Frontal cortex (tissue), 4 donors: ENCODE data around the gene INSRR. TPM values are rescaled to one million over a fixed set of nuclear protein-coding genes. Genes with fewer than 3 reads are reported as not detected.

Source experiments
- DNase-seq, 2 donors: peaks; one replicate each; pipeline ENCODE4 v3.0.0; 2012; ENCODE audit warnings: low spot score in 2 of 2
- FAIRE-seq: peaks from 2 replicates; lab custom pipeline; 2012; peaks lifted over from hg19 to GRCh38; lab: Jason Lieb, UNC
- total RNA-seq: library from RNA; depleted of rRNA; stranded (reverse); fragments of >200 nt; gene quantifications from one replicate; pipeline ENCODE4 v1.2.3, GENCODE V29; 2014
- donor health status: control.
- donor health status: control.
- donor health status: control.

The INSRR gene
- total RNA-seq, 1 donor from 2014 or later, result under 0.01 TPM

- no peak for FAIRE-seq
- DNase-seq, result no peak
Measured at GRCh38 chr1:156840186-156840897, 18.6 kb downstream of the INSRR start.

GRCh38 chr1:156839426-156840109, 19.3 kb downstream of the INSRR start:
- FAIRE-seq (no peak), DNase-seq (no peak)

DNA sequence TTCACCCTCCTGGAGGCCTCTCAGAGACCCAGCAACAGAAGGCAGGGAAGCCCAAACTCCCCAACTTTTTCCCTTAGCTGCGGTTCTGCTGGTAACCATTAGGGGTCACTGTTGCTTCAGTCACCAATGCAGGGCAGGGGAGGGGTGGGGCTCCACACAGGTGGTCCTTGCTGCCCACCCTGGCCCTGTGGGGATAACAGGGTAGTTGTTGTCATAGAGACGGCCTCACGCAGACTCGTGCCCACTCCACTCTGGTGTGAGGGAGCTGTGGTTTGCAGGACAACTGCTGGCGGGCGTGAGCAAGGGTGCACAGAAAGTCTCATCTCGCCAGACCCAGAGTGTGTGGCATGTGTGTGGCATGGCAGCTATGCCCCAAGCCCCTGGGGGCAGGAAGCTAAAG, 19.9 kb downstream of the INSRR start:
- no peak for FAIRE-seq
- DNase-seq, result peak in 1 of 2 donors; percentile 60

- DNase-seq (no peak), FAIRE-seq (no peak)
Measured at GRCh38 chr1:156836892-156837291, 22.0 kb downstream of the INSRR start.

- no peak for DNase-seq
- no peak for FAIRE-seq
Measured at GRCh38 chr1:156836041-156836654, 22.8 kb downstream of the INSRR start.

DNA sequence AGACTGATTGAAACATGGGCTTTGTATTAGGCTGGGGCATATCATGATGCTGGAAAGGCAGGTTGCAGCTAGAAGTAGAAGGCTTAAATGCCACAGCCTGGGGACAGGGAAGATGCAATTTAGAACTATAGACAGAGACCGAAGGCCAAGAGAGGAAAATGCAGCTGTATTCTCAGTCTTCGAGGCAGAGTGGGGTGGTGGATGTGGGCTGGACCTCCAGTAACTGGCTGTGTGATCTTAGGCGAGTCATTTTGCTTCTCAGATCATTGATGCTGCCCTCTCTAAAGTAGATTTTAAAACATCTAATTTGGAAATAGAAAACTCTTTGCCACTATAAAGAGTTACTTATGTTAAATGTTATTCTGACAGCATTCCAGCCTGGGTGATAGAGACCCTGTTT, 24.6 kb downstream of the INSRR start:
- no peak for DNase-seq
- FAIRE-seq, result no peak

DNA sequence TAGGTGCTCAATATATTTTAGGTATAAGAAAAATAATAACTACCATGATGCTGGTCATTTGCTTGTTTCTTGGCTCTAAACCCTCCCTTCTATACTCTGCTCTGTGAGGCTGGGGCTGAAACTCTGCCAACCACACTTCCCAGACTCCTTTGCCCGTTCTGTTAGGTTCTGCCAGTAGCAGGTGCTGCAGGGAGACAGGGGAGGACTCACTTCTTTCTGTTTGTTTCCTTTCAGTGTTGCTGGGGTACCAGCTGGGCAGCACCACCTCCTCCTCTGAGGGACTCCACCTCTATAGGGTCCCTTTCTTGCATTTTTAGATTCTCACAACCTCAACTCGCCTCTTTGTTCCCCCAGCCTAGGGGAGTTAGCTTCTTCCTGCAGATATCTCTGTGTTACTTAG, 25.3 kb downstream of the INSRR start:
- DNase-seq (no peak), FAIRE-seq (no peak)

- DNase-seq, result no peak
- FAIRE-seq, result no peak
Measured at GRCh38 chr1:156832434-156832833, 26.5 kb downstream of the INSRR start.

GRCh38 chr1:156828400-156829124, 30.4 kb downstream of the INSRR start:
- DNase-seq (no peak), FAIRE-seq (no peak)

DNA sequence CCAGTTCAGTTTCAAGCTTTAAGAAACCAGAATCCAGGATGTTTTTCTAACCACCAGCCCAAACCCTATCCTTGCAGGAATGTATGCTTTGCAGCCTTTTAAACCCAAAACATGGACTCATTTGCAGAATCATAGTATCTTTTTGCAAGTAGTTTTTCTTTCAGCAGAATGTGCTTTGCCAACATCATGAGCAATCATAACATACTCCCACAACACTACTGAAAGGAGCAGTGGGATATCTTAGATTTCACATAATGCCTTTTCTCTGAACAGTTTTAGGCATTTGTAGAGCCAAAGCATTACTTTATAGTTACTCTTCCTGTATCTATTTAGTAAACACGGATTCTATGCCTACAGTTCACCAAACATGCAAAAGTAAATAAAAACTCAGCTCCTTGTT, 32.3 kb downstream of the INSRR start:
- DNase-seq, result no peak
- FAIRE-seq, result no peak

GRCh38 chr1:156823210-156823790, 35.6 kb downstream of the INSRR start:
- no peak for DNase-seq
- no peak for FAIRE-seq

GRCh38 chr1:156822680-156823079, 36.2 kb downstream of the INSRR start:
- no peak for DNase-seq
- no peak for FAIRE-seq

- DNase-seq, result no peak
- no peak for FAIRE-seq
Measured at GRCh38 chr1:156821801-156822200, 37.1 kb downstream of the INSRR start.

- FAIRE-seq (no peak), DNase-seq (no peak)
Measured at GRCh38 chr1:156816561-156817328, 42.2 kb downstream of the INSRR start, which contains the start of gene SH2D2A. SH2D2A (minus strand) TSS chr1:156816848; CDS start chr1:156816708, 140 bp downstream.

DNA sequence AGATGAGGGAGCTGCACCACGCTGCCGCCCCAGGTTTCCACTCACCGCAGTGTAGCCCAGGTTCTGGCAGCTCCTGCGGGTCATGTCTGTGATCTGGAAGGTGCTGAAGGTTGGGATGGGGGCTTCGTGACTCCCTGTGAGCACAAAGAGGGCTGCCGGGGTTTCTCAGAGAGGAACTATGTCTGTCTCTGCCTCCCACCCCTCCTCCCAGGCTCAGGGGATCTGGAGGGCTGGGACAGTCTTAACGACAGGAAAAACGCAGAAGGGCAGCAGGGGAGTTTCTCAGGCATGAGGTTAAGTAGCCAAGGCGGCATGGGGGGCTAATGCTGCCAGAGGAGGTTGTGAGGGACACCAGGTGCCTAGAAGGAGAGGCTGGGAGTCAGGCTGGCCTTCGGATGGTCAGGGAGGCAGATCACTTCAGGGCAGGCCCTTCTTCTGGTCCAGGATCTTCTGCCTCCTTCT, 42.9 kb downstream of the INSRR start:
- FAIRE-seq (no peak), DNase-seq (no peak)

GRCh38 chr1:156815307-156815826, 43.5 kb downstream of the INSRR start:
- no peak for FAIRE-seq
- no peak for DNase-seq

DNA sequence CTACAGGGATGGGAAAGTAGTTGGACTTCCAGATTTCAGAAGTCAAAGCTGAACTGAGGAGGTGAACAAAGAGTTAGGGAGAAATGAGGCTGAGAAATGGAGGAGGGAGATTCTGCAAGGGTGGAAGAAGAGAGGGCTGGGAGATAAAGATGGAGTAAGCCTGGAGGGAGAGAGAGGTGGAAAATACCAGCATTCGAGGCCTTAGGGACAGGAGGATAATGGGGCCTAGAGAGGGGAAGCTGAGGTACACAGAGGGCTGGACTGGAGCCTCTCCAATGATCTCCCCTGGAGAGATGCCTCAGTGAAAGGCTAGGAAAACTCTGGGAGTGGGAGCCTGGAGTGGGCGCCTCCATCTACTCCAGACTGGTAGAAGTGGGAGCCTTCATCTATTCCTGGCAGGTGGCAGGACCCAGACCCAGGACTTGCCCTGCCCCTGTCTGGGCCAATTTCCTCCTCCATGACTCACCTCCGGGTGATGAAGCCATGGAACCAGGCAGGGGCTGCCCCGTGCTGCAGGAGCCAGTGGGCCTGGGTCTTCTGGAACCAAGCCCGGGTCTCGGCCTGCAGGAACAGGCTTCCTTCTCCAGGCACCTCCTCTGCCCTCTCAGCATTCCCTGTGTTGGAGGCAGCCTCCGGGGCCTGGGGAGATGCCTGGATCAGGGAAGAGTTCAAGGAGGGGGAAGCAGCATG, 44.2 kb downstream of the INSRR start:
- FAIRE-seq (no peak), DNase-seq (no peak)

- DNase-seq (peak; percentile 64 to 88), FAIRE-seq (no peak)
Measured at GRCh38 chr1:156813750-156814570, 45.0 kb downstream of the INSRR start.
